AG08395 (cell line): ENCODE data around the gene DGCR2.
"Not testable (repeated sequence)": the region's sequence is repeated elsewhere in the genome, so short reads cannot be mapped to it uniquely, and the experiment has no call there.

Source experiments
- DNase-seq: peaks from one replicate; pipeline ENCODE4 v3.0.0; 2012; ENCODE audit warnings: mixed read lengths, low spot score

Gene DGCR2

GRCh38 chr22:19060356-19061009 is 61.7 kb downstream of the DGCR2 start:
- DNase-seq: no peak

GRCh38 chr22:19059481-19060278 is 62.5 kb downstream of the DGCR2 start:
- no peak for DNase-seq

DNA sequence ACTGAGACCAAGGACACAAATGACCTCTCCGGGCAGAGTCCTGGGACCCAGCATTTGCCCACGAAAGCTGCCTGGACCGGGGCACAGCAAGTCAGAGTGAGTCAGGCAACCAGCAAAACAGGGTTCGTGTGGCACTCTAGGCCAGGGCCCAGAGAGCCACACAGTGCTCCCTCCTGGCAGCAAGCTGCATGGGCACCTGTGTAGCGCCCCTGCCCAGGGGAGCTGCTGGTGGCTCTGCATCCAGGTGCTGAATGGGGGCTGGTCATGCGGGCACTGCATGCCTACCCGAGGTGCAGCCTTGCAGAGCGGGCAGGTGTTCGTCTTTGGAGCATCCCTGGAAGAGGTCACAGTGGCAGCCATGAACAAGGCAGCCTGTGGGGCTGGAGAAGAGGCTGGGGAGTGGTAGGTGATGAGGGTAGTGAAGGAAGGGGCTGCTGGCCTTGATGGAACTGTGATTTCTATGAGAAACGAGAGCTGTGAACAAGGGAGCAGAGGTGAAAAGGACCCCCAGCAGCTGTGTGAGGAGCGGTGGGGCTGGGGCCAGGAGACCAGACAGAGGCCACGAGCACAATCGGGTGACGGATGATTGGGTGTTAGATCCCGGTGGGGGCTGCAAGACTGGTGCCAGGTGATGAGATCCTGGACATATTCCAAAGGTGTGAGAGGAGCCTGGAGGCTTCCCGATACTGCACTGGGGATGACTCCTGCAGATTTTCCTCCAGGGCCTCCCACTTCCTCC is 63.3 kb downstream of the DGCR2 start:
- DNase-seq: no peak

GRCh38 chr22:19057999-19058491 is 64.2 kb downstream of the DGCR2 start:
- DNase-seq: no peak

- no peak for DNase-seq
Observed at GRCh38 chr22:19057539-19057938, 64.7 kb downstream of the DGCR2 start.

GRCh38 chr22:19056951-19057401 is 65.2 kb downstream of the DGCR2 start:
- DNase-seq: no peak

GRCh38 chr22:19055801-19056200 is 66.4 kb downstream of the DGCR2 start:
- DNase-seq: no peak

- DNase-seq: no peak
Observed at GRCh38 chr22:19052941-19053541, 69.2 kb downstream of the DGCR2 start.

GRCh38 chr22:19051381-19052072 is 70.7 kb downstream of the DGCR2 start:
- DNase-seq: no peak

- not testable (repeated sequence) for DNase-seq
Observed at GRCh38 chr22:19050847-19051246, 71.4 kb downstream of the DGCR2 start.

DNA sequence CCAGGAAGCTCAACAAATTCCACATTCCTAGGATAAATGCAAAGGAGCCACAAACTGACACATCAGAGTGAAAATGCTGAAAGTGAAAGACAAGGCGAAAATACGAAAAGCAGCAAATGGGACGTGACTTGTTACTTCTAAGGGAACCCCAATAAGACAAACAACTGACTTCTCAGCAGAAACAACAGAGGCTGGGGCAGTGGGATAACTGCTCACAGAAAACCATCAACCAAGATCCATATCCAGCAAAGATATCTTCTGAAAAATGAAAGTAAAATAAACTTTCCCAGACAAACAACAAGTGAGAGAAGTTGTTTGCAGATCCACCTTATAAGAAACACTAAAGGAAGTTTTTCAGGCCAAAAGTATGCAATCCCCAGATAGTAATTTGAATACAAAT is 72.1 kb downstream of the DGCR2 start:
- no peak for DNase-seq

- DNase-seq: no peak
Observed at GRCh38 chr22:19048531-19048930, 73.7 kb downstream of the DGCR2 start.

- no peak for DNase-seq
Observed at GRCh38 chr22:19047993-19048392, 74.2 kb downstream of the DGCR2 start.

- DNase-seq: no peak
Observed at GRCh38 chr22:19046719-19047609, 75.2 kb downstream of the DGCR2 start.

GRCh38 chr22:19046287-19046686 is 75.9 kb downstream of the DGCR2 start:
- no peak for DNase-seq

- DNase-seq: no peak
Observed at GRCh38 chr22:19045094-19045493, 77.1 kb downstream of the DGCR2 start.

DNA sequence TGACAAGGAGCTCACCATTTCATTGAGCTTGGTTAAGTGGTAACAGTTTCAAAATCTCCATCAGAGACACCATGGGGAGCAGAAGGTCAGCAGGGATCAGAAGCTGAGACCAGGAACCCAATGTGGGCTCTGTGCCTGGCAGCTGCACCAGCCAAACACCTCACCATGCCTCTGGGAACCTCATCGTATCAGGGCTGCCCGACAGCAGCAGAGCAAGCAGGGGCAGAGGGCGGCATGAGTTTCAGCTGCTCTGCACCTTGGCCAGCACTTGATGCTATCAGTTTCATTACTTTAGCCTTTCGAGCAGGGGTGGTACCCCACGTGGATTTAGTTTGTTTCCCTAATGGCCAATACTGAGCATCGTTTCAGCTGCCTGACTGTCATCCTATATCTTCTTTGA is 77.8 kb downstream of the DGCR2 start:
- no peak for DNase-seq

- DNase-seq: peak; percentile 60
Observed at GRCh38 chr22:19043121-19044085, 78.8 kb downstream of the DGCR2 start.
